ENCODE data around the gene PHF2.

PHF2 gene

DNA sequence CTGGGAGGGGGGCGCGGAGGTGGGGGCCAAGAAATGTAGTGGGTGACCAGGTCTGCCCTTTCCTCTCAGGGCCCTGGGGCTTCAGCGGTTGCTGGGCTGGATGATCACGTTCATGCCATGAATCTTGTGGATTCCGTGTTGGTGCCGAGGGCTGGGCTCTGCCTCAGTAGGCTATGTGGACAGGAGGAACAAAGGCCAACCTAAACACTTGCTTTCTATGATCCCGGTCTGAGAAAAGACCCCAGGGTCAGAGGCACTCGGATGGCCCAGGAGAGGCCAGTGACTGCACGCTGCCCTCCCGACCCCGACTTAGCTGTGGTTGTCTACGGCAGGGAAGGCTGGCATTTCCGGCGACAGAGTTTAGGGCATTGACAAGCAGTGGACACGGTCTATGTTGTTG lies 26.6 kb downstream of the PHF2 start:
- DNase-seq, result no peak

DNA sequence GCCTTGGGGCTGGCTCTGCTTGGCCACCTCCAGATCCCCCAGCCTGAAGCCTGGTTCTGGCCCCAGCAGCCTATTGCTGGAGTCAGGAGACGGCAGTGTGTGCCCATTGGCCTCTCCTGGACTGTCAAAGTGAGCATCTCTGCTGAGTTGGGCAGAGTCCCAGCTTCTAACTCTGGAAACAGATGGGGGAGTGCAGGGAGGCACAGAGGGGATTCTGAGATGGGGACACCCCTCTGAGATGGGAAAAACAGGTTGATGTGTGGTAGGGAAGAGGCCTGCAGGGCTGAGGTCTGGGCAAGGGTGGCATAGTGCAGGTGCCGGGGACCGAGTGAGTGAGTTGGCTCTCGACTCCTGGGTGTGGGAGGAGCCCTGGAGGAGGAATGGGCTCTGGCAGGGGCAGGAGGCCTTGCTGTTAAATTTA lies 27.5 kb downstream of the PHF2 start:
- DNase-seq, result no peak

DNA sequence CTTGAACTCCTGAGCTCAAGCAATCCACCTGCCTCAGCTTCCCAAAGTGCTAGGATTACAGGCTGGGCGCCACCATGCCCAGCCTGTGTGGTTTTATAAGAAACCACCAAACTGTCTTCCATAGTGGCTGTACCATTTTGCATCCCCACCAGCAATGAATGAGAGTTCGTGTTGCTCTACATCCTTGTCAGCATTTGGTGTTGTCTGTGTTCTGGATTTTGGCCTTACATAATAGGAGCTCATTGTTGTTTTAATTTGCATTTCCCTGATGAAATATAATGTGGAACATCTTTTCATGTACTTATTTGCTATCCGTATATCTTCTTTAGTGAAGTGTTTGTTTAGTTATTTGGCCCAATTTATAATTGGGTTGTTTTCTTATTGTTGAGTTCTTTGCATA lies 29.8 kb downstream of the PHF2 start:
- DNase-seq, result no peak

DNA sequence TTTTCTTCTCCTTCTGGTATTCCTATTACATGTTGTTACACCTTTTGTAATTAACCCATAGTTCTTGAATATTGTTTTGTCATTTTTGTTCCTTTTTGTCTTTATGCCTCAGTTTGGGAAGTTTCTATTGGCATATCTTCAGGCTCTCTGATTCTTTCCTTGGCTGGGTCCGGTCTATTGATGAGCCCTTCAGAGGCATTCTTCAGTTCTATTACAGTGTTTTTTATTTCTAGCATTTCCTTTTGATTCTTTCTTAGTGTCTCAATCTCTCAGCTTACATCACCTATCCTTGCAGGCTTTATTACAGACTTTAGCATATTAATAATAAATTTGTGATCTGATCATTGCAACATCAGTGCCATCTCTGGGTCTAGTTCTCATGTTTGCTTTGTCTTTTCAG lies 33.8 kb downstream of the PHF2 start:
- DNase-seq, result no peak

DNA sequence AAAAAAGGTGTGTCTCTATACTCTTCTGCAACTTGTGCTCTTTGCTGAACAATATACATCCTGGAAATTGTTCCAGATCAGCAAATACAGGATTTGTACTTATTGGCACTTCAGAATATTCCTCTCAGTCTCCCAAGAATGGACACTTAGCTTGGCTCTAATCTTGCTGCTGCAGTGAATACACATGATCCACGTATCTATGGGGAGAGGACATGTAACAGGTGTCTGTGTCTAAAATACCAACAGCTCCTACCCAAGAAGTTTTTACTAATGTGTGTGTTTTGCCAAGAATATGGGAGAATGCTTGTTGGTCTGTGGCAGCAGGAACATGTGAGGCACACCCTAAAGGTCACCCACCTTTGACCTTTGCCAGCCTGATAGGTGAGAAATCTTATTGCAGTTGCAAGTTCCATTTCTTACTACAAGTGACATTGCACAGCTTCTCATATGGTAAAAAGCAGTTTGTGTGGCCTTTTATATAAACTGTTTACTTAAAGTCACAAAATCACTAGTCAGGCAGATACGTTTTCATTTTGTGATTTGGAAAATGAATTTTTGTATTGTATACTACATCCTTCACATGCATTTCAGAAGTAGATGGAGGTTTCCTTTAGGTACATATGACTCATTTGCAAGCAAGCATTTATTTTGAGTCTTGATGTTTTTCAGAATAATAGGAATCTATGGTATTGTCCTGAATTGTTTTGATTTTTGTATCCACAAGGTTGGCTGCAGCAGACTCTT lies 35.8 kb downstream of the PHF2 start:
- no peak for DNase-seq

DNA sequence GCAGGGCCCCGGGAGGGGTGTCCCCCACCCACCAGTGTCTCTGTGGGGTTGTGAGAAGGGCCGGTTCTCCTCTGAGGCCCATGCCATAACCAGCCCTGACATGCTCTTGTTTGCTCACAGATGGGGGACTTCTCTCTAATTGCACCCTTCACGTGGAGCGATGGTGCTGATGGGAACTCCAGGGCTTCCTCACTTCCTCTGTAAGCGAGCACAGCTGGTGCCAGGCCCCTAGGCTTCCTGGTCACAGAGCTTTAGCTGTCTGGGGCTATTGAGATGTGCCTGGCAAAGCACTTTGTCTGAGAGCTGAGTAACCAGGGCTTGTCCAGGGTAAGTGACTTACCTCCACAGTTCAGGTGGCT lies 36.4 kb downstream of the PHF2 start:
- DNase-seq, result peak; percentile 76

DNA sequence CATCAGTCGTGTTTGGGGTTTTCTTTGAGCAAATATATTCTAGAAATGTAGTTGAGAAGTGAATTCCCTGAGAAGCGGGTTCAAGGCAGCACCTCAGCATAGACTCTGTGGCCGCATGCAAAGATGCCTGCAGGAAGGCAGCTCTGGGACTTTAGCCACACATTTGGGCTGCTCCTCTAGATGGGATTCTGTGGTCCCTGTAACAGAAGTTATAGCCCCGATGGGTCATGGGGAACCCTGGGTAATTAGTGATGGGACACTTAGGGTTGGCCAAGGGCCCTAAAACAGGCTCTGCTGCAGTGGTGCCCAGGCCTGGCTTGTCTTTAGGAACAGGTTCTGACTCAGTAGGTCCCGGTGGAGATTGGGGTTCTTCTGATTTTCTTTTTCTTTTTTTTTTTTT lies 36.8 kb downstream of the PHF2 start:
- no peak for DNase-seq

DNA sequence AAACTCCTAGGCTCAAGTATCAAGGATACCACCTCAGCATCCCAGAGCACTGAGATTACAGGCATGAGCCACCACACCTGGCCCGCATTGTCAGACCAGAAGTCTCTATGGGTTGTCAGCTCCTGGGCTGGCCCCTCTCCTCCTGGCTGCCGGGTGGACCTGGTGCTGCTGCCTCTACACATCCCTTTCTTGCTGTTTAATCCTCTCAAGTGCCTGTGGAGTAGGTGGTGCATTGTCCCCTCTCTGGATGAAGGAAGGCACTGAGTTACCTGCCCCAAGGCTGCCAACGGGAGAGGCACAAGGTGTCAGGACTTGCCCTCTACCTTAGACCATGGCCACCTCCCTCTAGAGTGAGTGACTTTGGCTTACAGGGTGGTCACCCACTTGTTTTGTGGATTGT lies 37.4 kb downstream of the PHF2 start:
- DNase-seq, result no peak

DNA sequence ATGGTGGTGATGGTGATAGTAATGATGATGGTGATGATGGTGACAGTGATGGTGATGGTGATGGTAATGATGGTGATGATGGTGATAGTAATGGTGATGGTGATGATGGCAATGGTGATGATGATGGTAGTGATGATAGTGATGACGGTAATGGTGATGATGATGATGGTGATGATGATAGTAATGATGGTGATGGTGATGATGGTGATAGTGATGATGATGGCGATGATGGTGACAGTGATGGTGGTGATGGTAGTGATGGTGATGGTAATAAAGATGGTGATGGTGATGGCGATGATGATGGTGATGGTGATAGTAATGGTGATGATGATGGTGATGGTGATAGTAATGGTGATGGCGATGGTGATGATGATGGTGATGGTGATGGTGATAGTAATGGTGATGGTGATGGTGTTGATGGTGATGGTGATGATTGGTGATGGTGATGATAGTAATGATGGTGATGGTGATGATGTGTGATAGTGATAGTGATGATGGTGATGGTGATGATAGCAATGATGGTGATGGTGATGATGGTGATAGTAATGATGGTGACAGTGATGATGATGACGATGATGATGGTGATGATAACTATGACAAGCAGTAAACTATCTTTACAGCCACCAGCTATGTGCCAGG lies 38.6 kb downstream of the PHF2 start:
- no peak for DNase-seq

DNA sequence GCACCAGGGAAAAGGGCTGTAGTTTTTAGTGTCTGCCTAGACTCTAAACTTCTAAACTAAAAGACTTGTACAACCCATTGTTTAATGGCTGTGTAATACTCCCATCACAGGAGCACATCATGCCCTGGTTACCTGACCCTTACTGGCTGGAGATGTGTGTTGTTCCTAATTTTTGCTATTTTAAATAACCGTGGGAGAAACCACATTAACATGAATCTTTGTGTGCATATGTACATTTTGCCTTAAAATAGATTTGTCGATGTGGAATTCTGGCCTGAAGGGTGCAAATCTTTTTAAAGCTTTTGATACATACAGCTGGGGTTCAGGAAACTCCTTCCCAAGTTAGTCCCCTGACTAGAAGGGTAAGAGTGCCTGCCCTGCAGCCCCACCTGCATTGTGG lies 39.7 kb downstream of the PHF2 start:
- no peak for DNase-seq

DNA sequence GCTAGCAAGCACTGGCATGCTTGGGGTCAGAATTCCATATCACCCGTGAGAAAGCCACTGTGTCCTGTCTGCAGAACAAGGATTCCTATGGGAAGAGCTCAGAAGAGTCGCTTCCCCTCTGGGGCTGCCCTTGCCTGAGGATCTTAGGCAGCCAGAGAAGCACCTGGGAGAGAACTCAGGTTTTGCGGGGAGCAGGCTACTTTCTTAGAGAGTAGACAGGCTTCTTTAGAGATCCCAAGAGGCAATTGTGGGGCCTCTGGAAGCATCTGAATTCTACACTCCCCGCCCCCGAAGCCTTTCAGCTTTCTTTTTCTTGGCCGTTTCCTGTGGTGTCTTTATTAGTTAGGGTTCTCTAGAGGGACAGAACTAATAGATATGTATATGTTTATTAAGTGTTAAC lies 40.9 kb downstream of the PHF2 start:
- DNase-seq, result no peak

DNA sequence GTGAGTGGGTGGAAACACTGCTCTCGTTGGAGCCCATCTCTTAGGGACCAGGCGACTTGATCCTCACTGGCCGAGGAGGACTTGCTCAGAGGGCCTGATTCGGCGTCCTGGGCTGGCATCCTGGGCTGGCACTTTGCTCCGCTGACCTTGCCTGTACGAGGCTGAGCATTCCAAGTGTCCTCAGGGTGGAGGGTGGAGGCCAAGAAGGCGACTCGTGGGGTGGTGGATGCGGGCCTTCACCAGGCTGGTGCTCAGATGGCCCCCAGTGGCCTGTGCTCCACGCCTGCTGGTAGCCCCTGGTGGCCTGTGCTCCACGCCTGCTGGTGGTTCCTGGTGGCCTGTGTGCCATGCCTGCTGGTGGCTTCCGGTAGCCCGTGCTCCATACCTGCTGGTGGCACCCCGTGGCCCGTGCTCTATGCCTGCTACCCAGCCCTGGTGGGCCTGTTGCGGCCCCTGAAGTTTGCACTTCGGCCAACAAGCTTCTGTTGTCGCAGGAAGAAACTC lies 42.9 kb downstream of the PHF2 start:
- DNase-seq, result no peak

DNA sequence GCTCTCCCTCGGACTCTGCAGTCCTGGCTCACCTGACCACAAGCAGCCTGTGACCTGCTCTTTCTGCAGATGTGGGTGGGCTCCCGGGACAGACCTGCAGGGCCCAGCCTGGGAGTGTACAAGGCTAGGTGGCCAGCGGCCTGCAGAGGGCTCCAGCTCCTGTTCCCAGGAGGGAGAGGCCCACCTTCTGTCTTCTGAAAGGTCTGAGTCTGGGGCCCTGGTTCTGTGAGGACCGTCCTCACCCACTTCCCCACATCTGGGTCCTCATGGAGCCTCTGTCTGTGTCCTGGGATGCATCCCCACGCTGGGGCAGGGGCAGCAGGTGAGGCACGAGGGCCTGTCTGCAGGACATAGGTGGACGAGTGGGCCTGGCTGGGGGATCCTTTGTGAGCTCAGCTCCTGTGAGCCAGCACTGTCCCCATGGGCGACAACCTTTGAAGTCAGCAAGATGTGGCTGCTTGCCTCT lies 43.7 kb downstream of the PHF2 start:
- no peak for DNase-seq

DNA sequence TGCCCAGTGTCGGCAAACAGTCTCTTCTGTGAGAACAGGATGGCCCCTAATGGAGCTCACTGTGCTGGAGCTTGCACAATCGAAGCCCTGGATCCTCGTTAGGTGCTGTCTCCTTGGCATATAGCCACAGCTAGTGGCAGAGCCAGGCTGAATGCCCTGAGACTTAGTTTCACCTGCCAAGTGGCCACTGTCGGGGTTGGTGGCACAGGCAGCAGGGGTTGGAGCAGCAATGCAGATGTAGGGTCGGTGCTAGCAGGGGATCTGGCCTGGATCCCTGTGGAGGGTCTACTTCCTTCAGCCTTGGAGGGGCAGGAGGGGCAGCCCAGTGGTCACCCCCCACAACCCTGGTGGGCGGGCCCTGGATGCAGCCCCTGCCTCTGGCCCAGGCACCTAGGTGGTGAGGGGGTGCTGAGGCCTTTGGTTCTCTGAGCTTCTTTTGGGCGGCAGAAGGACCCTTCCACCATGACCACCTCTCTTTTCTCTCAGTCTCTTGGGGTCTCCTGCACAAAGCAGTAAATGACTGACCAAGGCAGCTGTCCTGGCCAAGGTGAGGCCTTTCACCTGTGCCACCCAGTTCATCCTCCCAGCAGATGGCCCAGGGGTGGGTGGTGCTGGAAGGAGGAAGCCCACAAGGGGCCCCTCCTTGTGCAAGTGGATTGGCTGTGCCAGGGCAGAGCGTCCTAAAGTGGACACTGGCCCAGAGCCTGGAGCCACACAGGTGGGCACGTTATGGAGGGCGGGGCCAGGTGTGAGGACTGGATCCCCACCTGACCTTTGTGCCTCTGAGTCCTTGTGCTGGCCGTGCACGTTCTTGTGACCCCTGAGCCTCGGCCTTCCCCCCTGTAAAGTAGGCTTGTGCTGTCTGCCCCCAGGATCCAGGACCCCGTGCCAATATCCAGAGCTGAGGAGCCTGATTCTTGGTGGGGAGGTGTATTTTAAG lies 44.8 kb downstream of the PHF2 start:
- no peak for DNase-seq

DNA sequence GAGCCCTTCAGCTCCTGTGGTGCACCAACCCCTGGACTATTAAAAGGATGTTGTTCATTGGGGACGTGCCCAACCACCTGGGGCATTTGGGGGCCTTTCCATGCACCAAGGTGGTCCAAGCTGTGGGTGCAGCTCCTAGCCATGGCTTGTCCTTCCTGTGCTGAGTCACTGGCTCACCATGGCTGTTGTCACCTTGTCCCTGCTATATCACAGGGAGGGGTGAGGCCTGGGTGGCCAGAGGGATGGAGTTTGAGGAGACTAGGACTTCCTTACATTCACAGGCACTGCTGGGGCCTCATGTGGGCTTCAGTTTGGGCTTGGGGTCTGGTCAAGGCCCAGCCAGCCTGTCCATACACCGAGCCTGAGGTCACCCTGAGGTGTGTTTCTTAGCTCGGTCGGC lies 45.5 kb downstream of the PHF2 start:
- DNase-seq, result no peak

DNA sequence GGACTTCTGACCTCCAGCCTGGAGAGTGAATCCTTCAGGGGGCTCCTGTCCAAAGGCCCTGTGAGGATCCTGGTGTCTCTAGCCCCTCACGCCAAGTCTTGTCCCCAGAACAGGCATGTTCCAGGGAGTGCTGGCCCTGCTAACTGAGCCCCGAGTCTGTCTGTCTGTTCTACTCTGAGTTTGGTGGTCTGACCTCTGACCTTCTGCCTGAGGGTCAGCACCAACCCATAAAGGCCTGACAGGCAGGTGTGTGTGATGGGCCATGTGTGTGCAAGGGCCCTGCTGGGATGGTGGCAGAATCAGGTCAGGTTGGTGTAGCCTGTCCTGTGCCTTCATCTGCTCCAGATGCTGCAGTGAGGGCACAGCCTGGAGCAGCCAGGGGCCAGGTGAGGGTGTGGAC lies 46.3 kb downstream of the PHF2 start:
- no peak for DNase-seq

DNA sequence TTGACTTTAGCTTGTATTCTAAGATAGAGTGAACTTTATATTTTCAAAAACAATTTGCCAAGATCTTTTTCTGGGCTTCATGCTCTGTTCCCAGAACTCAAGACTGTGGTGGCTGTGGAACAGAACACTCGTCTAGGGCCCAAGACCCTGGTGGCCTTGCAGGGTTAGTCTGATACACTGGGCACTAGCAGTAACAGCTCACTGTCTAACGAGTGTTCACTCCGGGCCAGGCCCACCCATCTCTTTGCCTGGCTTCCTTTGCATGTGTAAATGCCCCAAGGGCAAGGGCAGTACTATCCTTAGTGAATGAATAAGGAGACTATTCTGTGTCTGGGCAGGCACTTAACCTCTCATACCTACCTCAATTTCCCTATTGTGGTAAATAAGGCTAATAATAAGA lies 47.4 kb downstream of the PHF2 start:
- no peak for DNase-seq

DNA sequence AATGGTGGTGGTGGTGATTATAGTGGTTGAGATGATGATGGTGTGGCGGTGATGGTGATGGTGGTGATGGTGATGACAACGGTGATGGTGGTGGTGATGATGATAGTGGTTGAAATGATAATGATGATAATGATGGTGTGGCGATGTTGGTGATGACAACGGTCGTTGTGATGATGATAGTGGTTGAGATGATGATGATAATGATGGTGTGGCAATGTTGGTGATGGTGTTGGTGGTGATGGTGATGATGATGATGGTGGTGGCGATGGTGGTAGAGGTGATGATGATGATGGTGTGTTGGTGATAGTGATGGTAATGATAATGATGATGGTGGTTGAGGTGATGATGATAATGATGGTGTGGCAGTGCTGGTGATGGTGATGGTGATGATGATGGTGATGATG lies 48.0 kb downstream of the PHF2 start:
- no peak for DNase-seq

DNA sequence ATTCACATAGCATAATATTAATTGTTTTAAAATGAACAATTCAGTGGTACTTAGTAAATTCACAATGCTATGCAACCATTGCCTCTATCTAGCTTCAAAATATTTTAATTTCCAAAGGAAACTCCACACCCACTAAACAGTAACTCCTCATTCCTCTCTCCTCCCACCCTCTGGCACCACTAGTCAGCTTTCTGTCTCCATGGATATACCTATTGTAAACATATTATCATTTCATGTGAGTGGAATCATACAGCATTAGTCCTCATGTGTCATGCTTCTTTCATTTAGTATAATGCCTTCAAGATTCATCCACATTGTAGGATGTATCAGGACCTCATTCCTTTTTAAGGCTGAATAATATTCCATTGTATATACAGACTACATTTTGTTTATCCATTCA lies 48.6 kb downstream of the PHF2 start:
- DNase-seq, result no peak

DNA sequence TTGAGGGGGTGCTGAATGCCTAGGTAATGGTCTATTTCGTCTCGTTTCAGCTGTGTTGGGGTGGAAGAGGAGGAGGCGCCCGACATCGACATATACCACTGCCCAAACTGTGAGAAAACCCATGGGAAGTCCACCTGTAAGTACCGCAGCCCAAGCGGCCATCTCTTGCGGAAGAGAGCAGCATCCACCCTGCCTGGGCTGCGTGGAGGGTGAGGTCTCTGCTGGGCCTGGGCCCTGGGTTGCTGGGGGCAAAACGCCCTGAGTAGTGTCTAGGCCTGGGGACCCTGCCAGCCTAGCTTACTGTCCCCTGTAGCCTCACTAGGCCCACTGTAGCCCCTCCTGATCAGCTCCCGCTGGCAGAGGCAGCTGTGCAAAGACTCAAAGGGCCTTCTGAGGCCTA lies 53.5 kb downstream of the PHF2 start:
- DNase-seq, result no peak

DNA sequence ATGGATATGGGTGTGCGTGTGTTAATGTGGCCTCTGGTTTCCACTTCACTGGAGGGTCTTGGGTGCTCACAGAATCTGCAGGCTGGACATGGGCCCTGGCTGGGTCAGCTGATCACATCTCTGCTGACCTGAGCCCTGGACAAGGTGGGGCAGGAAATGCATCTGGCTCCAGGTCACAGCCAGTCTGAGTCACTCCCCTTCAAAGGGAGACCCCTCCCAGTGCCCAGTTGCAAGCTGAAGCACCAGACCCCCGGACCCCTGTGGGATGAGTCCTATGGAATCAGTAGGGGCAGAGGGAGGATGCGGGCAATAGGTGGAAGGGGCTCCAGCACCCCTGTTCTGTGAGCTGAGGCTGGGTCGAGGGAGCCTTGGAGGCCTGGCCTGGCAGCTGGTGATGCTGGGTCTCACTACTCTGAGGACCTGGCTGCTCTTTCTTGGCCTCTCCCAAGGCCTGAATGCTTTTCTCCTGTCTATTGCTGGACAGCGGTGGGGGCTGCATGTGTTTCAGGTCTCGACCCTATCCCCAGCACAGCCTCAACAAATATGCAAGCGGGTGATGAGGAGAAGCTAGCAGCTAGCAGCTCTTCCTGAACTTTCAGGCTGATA lies 54.5 kb downstream of the PHF2 start:
- DNase-seq, result no peak

DNA sequence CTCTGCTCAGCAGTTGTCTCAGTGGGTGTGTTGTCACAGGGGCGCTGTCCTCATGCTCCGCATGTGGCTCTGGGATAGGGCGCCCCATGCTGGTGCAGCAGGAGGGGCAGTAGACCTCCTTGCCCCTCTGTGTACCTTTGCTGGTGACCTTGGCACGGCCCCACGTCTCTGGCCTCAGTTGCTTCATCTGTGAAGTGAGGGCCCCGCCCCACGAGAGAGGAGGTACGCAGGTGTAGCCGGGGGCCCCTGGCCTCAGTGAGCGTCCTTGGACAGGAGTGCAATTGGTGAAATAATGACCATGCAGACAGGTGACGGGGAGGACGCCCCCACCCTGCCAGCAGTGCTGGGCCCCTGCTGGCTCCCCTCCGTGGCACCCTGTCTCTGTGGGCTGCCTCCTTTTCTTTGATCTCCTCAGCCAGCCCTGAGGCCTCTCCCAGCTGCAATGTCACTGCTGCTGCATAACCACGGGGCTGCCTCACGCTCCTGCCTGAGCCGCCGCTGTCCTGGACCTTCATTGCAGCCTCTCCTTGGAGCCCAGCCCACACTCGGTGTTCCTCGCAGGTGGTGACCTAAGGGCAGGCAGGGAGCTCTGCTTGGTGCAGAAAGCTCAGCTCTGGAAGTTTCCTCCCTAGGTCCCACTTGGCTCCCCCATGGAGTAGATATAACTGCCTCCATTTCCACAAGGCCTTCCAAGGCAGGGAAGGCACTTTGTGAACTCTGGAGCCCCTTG lies 57.3 kb downstream of the PHF2 start:
- no peak for DNase-seq
